ENCODE data around the gene IL10.

DNA sequence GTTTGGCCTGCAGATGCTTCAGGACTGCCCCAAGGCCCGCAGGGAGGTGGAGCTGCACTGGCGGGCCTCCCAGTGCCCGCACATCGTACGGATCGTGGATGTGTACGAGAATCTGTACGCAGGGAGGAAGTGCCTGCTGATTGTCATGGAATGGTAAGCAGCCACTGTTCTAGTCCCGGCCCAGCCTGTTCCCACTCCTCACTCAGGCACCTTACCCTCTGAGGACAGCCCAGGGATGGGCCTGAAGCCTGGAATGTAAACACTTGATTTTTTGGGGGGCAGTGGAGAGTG is 43.7 kb downstream of the IL10 start:
- TF ChIP-seq, protein P1, sequence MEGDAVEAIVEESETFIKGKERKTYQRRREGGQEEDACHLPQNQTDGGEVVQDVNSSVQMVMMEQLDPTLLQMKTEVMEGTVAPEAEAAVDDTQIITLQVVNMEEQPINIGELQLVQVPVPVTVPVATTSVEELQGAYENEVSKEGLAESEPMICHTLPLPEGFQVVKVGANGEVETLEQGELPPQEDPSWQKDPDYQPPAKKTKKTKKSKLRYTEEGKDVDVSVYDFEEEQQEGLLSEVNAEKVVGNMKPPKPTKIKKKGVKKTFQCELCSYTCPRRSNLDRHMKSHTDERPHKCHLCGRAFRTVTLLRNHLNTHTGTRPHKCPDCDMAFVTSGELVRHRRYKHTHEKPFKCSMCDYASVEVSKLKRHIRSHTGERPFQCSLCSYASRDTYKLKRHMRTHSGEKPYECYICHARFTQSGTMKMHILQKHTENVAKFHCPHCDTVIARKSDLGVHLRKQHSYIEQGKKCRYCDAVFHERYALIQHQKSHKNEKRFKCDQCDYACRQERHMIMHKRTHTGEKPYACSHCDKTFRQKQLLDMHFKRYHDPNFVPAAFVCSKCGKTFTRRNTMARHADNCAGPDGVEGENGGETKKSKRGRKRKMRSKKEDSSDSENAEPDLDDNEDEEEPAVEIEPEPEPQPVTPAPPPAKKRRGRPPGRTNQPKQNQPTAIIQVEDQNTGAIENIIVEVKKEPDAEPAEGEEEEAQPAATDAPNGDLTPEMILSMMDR (IDR thresholded peaks at IDR 0.05), result no peak
- no peak for TF ChIP-seq POLR2A (IDR thresholded peaks at IDR 0.05)
- TF ChIP-seq POLR2AphosphoS5 (IDR thresholded peaks at IDR 0.05), result no peak
- TF ChIP-seq EP300 (IDR thresholded peaks at IDR 0.05), result no peak

Data from sigmoid colon (tissue), 4 donors.